HEK293 (cell line): Measurements from ENCODE around the gene WBP4.

Source experiments
- CTCF ChIA-PET: fragments of 350-600 bp; formaldehyde crosslinking; extraction: SDS; loops from one replicate; lab custom pipeline; 2021; ENCODE audit warnings: antibody characterized with exemption; lab: Yijun Ruan, JAX
- POLR2A ChIA-PET: fragments of 300-600 bp; formaldehyde crosslinking; extraction: SDS; loops from one replicate; lab custom pipeline; 2020; ENCODE audit warnings: antibody characterized with exemption, inconsistent platforms; lab: Yijun Ruan, JAX
- H3K27ac ChIP-seq: fragments of 200-500 bp; sonication (Bioruptor generic); 2 replicates; pipeline ENCODE4 v1.5.1; 2014; ENCODE audit warnings: low read depth, low read length, control low read depth, inconsistent platforms; ENCODE audit errors: extremely low read depth
- H3K36me3 ChIP-seq, 2 experiments: fragments of 200-500 bp in 1 of 2; sonication (Bioruptor generic) in 1 of 2; 1 replicate in 1 of 2; 2 replicates in 1 of 2; pipeline ENCODE4 v1.5.1; 2014 to 2017; ENCODE audit warnings: inconsistent platforms in 2 of 2, low read length in 2 of 2; ENCODE audit not compliant: control insufficient read depth in 2 of 2, insufficient read depth in 1 of 2
- H3K4me1 ChIP-seq: fragments of 200-500 bp; sonication (Bioruptor generic); 2 replicates; pipeline ENCODE4 v1.5.1; 2014; ENCODE audit warnings: mild to moderate bottlenecking, low read length, inconsistent platforms; ENCODE audit not compliant: control insufficient read depth, insufficient read depth
- H3K4me3 ChIP-seq: 2 replicates; pipeline ENCODE4 v1.5.1; 2011; ENCODE audit warnings: low read depth, mild to moderate bottlenecking, control low read depth, low read length, moderate library complexity
- H3K9me3 ChIP-seq: fragments of 200-500 bp; sonication (Bioruptor generic); 2 replicates; pipeline ENCODE4 v1.5.1; 2014; ENCODE audit warnings: low read depth, low read length, inconsistent platforms; ENCODE audit not compliant: control insufficient read depth, insufficient read depth
- HOXC10 ChIP-seq: sonication (generic); formaldehyde crosslinking; IDR thresholded peaks from 2 replicates; pipeline ENCODE4 v1.8.1; 2023; ENCODE audit warnings: mild to moderate bottlenecking, missing genetic modification reagents
- WT1 ChIP-seq: fragments of 450-650 bp; formaldehyde crosslinking; IDR thresholded peaks from 2 replicates; pipeline ENCODE4 v1.5.1; 2016; ENCODE audit warnings: missing biosample characterization, missing genetic modification characterization
- YY1 ChIP-seq: fragments of 450-650 bp; formaldehyde crosslinking; IDR thresholded peaks from 2 replicates; pipeline ENCODE4 v1.5.1; 2018; ENCODE audit warnings: missing biosample characterization, missing genetic modification characterization
- ZBTB48 ChIP-seq: fragments of 450-650 bp; formaldehyde crosslinking; IDR thresholded peaks from 2 replicates; pipeline ENCODE4 v1.5.1; 2016; ENCODE audit warnings: missing biosample characterization, missing genetic modification characterization
- ZFP41 ChIP-seq: fragments of 450-650 bp; formaldehyde crosslinking; IDR thresholded peaks from 2 replicates; pipeline ENCODE4 v1.5.1; 2016; ENCODE audit warnings: missing biosample characterization, missing genetic modification characterization, borderline replicate concordance
- ZNF112 ChIP-seq: fragments of 450-650 bp; formaldehyde crosslinking; IDR thresholded peaks from 2 replicates; pipeline ENCODE4 v1.5.0; 2017; ENCODE audit warnings: missing biosample characterization, missing genetic modification characterization
- ZNF202 ChIP-seq: fragments of 450-650 bp; formaldehyde crosslinking; IDR thresholded peaks from 2 replicates; pipeline ENCODE4 v1.5.1; 2016; ENCODE audit warnings: missing biosample characterization, missing genetic modification characterization, borderline replicate concordance
- ZNF366 ChIP-seq: fragments of 450-650 bp; formaldehyde crosslinking; conservative IDR thresholded peaks from 2 replicates; pipeline ENCODE4 v1.5.1; 2016; ENCODE audit warnings: missing biosample characterization, missing genetic modification characterization
- ZNF37A ChIP-seq: fragments of 450-650 bp; IDR thresholded peaks from 2 replicates; pipeline ENCODE4 v1.5.1; 2018; ENCODE audit warnings: missing biosample characterization, missing genetic modification characterization
- ZNF394 ChIP-seq: fragments of 450-650 bp; formaldehyde crosslinking; IDR thresholded peaks from 2 replicates; pipeline ENCODE4 v1.5.1; 2016; ENCODE audit warnings: missing biosample characterization, missing genetic modification characterization, mild to moderate bottlenecking, moderate library complexity, borderline replicate concordance
- ZNF521 ChIP-seq: fragments of 450-650 bp; formaldehyde crosslinking; IDR thresholded peaks from 2 replicates; pipeline ENCODE4 v1.5.1; 2017; ENCODE audit warnings: missing biosample characterization, mild to moderate bottlenecking, missing genetic modification characterization
- ZNF610 ChIP-seq: fragments of 450-650 bp; formaldehyde crosslinking; IDR thresholded peaks from 2 replicates; pipeline ENCODE4 v1.5.1; 2016; ENCODE audit warnings: missing biosample characterization, missing genetic modification characterization, borderline replicate concordance
- ZNF621 ChIP-seq: fragments of 450-650 bp; formaldehyde crosslinking; IDR thresholded peaks from 2 replicates; pipeline ENCODE4 v1.5.1; 2017; ENCODE audit warnings: missing biosample characterization, missing genetic modification characterization
- ZNF660 ChIP-seq: fragments of 450-650 bp; IDR thresholded peaks from 2 replicates; pipeline ENCODE4 v1.5.1; 2018; ENCODE audit warnings: missing biosample characterization, mild to moderate bottlenecking, missing genetic modification characterization
- ZNF843 ChIP-seq: fragments of 450-650 bp; formaldehyde crosslinking; IDR thresholded peaks from 2 replicates; pipeline ENCODE4 v1.5.1; 2016; ENCODE audit warnings: missing biosample characterization, missing genetic modification characterization
- TF ChIP-seq, protein P1 (sequence below): fragments of 450-650 bp; formaldehyde crosslinking; IDR thresholded peaks from 2 replicates; pipeline ENCODE4 v1.5.1; 2016; ENCODE audit warnings: missing biosample characterization, missing genetic modification characterization
- TF ChIP-seq, protein P2 (sequence below): fragments of 450-650 bp; formaldehyde crosslinking; IDR thresholded peaks from 2 replicates; pipeline ENCODE4 v1.5.1; 2016; ENCODE audit warnings: missing biosample characterization, missing genetic modification characterization, borderline replicate concordance
- TF ChIP-seq, protein P3 (sequence below): fragments of 450-650 bp; formaldehyde crosslinking; IDR thresholded peaks from 2 replicates; pipeline ENCODE4 v1.5.1; 2017; ENCODE audit warnings: missing biosample characterization, missing genetic modification characterization
- TF ChIP-seq, protein P4 (sequence below): fragments of 450-650 bp; formaldehyde crosslinking; IDR thresholded peaks from 2 replicates; pipeline ENCODE4 v1.5.1; 2016; ENCODE audit warnings: missing biosample characterization, missing genetic modification characterization
- TF ChIP-seq, protein P5 (sequence below): fragments of 450-650 bp; formaldehyde crosslinking; IDR thresholded peaks from 2 replicates; pipeline ENCODE4 v1.5.1; 2016; ENCODE audit warnings: missing biosample characterization, missing genetic modification characterization
- TF ChIP-seq, protein P6 (sequence below): fragments of 450-650 bp; formaldehyde crosslinking; IDR thresholded peaks from 2 replicates; pipeline ENCODE4 v1.5.1; 2017; ENCODE audit warnings: missing biosample characterization, missing genetic modification characterization

WBP4 gene

DNA sequence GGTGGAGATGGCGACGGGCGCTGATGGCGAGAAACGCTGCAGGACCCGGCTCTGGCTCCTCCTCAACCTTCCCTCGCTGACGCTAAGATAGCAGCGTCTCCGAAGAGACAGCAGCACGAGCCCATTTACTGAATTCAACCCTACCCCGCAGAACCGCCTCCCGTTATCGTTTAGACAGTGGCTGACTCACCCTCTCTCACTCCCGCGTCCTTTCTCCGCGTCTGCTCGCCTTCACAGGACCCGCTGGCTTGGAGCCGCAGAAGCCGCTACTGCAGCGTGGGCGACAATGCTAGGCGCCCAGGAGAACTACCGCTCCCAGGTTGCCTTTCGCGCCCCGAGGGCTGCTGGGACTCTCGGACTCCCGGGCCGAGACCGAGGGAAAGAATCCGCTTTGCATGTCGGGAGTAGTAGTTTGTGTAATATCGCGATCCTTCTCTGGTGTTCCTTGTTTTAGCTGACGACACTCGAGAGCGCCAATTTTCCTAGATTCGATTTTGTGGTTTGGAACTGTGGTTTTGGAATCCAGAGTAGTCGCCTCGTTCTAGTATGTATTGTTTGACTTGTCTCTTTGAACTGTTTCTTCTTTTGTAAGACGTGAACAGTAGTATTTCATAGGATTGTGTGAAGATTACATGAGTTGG, 71.3 kb downstream of the WBP4 start, which contains the start of gene KBTBD6:
KBTBD6 (minus strand) TSS at position 291 of the 641 bp plus-strand sequence. CDS start 291 bp downstream, outside the sequence.
- ChIA-PET POLR2A (interaction anchor here (1.2 kb wide), 1 partner anchor 62 kb away, joined by 4 read pairs; the partner anchor contains the start of gene KBTBD7), CTCF (no interaction called here)
- Histone ChIP-seq H3K4me1 (peaks cover 3% of the 10 kb centered on the region), H3K36me3 (no peaks in the 10 kb centered on the region), H3K27ac (peak within 1 kb of the TSS; percentile 60), H3K4me3 (peak within 1 kb of the TSS; percentile 65), H3K9me3 (no peaks in the 10 kb centered on the region)
- TF ChIP-seq YY1 (tag by site-specific recombination) (peak; percentile 79; the same call in 1 of the 2 replicates), ZFP41 (tag by site-specific recombination) (no peak), ZNF366 (peak; percentile 85), ZNF37A (tag by site-specific recombination) (no peak), ZNF394 (tag by site-specific recombination) (peak; percentile 58; the same call in 1 of the 2 replicates), ZNF202 (tag by site-specific recombination) (no peak), ZNF521 (no peak), ZNF610 (tag by site-specific recombination) (peak; percentile 54), ZBTB48 (tag by site-specific recombination) (no peak), ZNF621 (no peak), ZNF843 (tag by site-specific recombination) (peak; percentile 40; the same call in 1 of the 2 replicates), WT1 (tag by site-specific recombination) (peak; percentile 44; the same call in 1 of the 2 replicates), ZNF660 (tag by site-specific recombination) (peak; percentile 80), HOXC10 (CRISPR knock-in tag) (no peak), ZNF112 (tag by site-specific recombination) (no peak)
- TF ChIP-seq, protein P1, sequence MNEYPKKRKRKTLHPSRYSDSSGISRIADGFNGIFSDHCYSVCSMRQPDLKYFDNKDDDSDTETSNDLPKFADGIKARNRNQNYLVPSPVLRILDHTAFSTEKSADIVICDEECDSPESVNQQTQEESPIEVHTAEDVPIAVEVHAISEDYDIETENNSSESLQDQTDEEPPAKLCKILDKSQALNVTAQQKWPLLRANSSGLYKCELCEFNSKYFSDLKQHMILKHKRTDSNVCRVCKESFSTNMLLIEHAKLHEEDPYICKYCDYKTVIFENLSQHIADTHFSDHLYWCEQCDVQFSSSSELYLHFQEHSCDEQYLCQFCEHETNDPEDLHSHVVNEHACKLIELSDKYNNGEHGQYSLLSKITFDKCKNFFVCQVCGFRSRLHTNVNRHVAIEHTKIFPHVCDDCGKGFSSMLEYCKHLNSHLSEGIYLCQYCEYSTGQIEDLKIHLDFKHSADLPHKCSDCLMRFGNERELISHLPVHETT (tag by site-specific recombination): peak; percentile 68; the same call in 1 of the 2 replicates
- TF ChIP-seq, protein P2, sequence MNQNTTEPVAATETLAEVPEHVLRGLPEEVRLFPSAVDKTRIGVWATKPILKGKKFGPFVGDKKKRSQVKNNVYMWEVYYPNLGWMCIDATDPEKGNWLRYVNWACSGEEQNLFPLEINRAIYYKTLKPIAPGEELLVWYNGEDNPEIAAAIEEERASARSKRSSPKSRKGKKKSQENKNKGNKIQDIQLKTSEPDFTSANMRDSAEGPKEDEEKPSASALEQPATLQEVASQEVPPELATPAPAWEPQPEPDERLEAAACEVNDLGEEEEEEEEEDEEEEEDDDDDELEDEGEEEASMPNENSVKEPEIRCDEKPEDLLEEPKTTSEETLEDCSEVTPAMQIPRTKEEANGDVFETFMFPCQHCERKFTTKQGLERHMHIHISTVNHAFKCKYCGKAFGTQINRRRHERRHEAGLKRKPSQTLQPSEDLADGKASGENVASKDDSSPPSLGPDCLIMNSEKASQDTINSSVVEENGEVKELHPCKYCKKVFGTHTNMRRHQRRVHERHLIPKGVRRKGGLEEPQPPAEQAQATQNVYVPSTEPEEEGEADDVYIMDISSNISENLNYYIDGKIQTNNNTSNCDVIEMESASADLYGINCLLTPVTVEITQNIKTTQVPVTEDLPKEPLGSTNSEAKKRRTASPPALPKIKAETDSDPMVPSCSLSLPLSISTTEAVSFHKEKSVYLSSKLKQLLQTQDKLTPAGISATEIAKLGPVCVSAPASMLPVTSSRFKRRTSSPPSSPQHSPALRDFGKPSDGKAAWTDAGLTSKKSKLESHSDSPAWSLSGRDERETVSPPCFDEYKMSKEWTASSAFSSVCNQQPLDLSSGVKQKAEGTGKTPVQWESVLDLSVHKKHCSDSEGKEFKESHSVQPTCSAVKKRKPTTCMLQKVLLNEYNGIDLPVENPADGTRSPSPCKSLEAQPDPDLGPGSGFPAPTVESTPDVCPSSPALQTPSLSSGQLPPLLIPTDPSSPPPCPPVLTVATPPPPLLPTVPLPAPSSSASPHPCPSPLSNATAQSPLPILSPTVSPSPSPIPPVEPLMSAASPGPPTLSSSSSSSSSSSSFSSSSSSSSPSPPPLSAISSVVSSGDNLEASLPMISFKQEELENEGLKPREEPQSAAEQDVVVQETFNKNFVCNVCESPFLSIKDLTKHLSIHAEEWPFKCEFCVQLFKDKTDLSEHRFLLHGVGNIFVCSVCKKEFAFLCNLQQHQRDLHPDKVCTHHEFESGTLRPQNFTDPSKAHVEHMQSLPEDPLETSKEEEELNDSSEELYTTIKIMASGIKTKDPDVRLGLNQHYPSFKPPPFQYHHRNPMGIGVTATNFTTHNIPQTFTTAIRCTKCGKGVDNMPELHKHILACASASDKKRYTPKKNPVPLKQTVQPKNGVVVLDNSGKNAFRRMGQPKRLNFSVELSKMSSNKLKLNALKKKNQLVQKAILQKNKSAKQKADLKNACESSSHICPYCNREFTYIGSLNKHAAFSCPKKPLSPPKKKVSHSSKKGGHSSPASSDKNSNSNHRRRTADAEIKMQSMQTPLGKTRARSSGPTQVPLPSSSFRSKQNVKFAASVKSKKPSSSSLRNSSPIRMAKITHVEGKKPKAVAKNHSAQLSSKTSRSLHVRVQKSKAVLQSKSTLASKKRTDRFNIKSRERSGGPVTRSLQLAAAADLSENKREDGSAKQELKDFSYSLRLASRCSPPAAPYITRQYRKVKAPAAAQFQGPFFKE (tag by site-specific recombination): no peak
- TF ChIP-seq, protein P3, sequence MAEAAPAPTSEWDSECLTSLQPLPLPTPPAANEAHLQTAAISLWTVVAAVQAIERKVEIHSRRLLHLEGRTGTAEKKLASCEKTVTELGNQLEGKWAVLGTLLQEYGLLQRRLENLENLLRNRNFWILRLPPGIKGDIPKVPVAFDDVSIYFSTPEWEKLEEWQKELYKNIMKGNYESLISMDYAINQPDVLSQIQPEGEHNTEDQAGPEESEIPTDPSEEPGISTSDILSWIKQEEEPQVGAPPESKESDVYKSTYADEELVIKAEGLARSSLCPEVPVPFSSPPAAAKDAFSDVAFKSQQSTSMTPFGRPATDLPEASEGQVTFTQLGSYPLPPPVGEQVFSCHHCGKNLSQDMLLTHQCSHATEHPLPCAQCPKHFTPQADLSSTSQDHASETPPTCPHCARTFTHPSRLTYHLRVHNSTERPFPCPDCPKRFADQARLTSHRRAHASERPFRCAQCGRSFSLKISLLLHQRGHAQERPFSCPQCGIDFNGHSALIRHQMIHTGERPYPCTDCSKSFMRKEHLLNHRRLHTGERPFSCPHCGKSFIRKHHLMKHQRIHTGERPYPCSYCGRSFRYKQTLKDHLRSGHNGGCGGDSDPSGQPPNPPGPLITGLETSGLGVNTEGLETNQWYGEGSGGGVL (tag by site-specific recombination): no peak
- TF ChIP-seq, protein P4, sequence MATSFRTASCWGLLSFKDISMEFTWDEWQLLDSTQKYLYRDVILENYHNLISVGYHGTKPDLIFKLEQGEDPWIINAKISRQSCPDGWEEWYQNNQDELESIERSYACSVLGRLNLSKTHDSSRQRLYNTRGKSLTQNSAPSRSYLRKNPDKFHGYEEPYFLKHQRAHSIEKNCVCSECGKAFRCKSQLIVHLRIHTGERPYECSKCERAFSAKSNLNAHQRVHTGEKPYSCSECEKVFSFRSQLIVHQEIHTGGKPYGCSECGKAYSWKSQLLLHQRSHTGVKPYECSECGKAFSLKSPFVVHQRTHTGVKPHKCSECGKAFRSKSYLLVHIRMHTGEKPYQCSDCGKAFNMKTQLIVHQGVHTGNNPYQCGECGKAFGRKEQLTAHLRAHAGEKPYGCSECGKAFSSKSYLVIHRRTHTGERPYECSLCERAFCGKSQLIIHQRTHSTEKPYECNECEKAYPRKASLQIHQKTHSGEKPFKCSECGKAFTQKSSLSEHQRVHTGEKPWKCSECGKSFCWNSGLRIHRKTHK (tag by site-specific recombination): no peak
- TF ChIP-seq, protein P5, sequence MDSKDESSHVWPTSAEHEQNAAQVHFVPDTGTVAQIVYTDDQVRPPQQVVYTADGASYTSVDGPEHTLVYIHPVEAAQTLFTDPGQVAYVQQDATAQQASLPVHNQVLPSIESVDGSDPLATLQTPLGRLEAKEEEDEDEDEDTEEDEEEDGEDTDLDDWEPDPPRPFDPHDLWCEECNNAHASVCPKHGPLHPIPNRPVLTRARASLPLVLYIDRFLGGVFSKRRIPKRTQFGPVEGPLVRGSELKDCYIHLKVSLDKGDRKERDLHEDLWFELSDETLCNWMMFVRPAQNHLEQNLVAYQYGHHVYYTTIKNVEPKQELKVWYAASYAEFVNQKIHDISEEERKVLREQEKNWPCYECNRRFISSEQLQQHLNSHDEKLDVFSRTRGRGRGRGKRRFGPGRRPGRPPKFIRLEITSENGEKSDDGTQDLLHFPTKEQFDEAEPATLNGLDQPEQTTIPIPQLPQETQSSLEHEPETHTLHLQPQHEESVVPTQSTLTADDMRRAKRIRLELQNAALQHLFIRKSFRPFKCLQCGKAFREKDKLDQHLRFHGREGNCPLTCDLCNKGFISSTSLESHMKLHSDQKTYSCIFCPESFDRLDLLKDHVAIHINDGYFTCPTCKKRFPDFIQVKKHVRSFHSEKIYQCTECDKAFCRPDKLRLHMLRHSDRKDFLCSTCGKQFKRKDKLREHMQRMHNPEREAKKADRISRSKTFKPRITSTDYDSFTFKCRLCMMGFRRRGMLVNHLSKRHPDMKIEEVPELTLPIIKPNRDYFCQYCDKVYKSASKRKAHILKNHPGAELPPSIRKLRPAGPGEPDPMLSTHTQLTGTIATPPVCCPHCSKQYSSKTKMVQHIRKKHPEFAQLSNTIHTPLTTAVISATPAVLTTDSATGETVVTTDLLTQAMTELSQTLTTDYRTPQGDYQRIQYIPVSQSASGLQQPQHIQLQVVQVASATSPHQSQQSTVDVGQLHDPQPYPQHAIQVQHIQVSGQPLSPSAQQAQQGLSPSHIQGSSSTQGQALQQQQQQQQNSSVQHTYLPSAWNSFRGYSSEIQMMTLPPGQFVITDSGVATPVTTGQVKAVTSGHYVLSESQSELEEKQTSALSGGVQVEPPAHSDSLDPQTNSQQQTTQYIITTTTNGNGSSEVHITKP (tag by site-specific recombination): no peak
- TF ChIP-seq, protein P6, sequence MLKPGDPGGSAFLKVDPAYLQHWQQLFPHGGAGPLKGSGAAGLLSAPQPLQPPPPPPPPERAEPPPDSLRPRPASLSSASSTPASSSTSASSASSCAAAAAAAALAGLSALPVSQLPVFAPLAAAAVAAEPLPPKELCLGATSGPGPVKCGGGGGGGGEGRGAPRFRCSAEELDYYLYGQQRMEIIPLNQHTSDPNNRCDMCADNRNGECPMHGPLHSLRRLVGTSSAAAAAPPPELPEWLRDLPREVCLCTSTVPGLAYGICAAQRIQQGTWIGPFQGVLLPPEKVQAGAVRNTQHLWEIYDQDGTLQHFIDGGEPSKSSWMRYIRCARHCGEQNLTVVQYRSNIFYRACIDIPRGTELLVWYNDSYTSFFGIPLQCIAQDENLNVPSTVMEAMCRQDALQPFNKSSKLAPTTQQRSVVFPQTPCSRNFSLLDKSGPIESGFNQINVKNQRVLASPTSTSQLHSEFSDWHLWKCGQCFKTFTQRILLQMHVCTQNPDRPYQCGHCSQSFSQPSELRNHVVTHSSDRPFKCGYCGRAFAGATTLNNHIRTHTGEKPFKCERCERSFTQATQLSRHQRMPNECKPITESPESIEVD (tag by site-specific recombination): no peak
